Spleen (tissue), 3 donors: ENCODE results near the gene MLNR.

Experiments
- POLR2A ChIP-seq, 3 donors: fragments of 450-650 bp; IDR thresholded peaks; one replicate each; pipeline ENCODE4 v1.5.1; 2017; ENCODE audit warnings: antibody characterized with exemption in 3 of 3, mild to moderate bottlenecking in 1 of 3
- POLR2AphosphoS5 ChIP-seq, 3 donors: sonication (generic); formaldehyde crosslinking; IDR thresholded peaks; one replicate each; pipeline ENCODE4 v1.5.1; 2017; ENCODE audit warnings: antibody characterized with exemption in 3 of 3

- TF ChIP-seq POLR2AphosphoS5 (IDR thresholded peaks at IDR 0.05) (peak in 1 of 3 donors; percentile 18), POLR2A (IDR thresholded peaks at IDR 0.05) (no peak)
These were observed 9.5 kb upstream of the MLNR start for GRCh38 chr13:49210669-49211068.
